Measurements from ENCODE around the gene CTXND1. TPM values are rescaled to one million over a fixed set of nuclear protein-coding genes. Genes with fewer than 3 reads are reported as not detected.

CTXND1 gene
- total and polyA plus RNA-seq, 4 donors = 0.05 to 0.21 TPM; not detected in 2

DNA sequence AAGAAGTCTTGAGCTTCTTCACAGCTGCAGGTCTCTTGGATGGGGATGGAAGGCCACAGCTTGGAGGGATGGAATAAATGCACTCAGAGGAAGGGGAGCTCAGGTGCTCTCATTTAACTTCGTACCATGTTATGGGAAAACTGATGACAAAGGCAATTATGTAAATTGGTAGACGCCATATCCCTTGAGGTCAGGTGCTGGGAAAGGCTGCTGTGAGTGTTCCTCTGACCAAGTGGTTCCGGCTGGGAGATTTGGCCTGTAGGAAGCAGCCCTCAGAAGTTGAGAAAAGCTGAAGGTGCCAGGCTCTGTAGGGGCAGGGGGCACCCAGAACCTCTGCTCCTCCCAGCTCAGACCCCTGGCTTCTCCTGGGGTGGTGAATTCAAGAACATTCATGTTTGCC lies 52.1 kb downstream of the CTXND1 start:
- no peak overlapping the region for H3K4me3 ChIP-seq (ENCODE audit: low read length in 2 of 2)
- no peak overlapping the region for H3K27ac ChIP-seq (ENCODE audit: low read depth in 1 of 2, low read length in 2 of 2)
- WGBS, 2 donors = 55 to 88% methylated on average over 3 of the region's 3 CpGs
- H3K4me1 ChIP-seq (ENCODE audit: control insufficient read depth in 1 of 2, insufficient read depth in 2 of 2, low read length in 2 of 2) = no peaks in the 10 kb centered on the region
- H3K36me3 ChIP-seq (ENCODE audit: control insufficient read depth in 1 of 2, insufficient read depth in 2 of 2, low read length in 1 of 2) = no peaks in the 10 kb centered on the region
- no peaks in the 10 kb centered on the region for H3K27me3 ChIP-seq (ENCODE audit: control insufficient read depth in 1 of 2, insufficient read depth in 2 of 2, low read length in 1 of 2)
- intact Hi-C loops (cut with DNase I) = no loop called here
- no peak for ATAC-seq (ENCODE audit: low FRiP score)
- DNase-seq = no peak
- H3K9me3 ChIP-seq (ENCODE audit: control insufficient read depth, low read length) = no peaks in the 10 kb centered on the region

DNA sequence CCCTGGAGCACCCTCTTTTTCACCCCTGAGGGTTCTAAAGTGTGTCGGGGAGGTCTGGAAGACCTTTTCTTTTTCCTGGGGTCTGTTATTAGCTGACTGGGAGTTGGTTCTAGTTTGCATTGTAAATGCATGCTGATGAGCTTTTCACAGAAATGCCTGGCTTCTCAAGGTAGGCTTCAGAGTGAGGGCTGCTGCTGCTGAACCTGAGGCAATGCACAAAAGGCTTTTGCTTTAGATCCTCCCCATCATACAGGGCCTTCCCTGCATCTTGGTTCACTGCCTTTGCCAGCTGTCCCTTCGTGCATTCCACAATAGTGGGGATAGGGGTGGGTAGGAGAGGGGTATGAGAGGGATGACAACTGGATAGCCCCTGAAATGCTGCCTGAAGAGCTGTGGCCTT lies 52.6 kb downstream of the CTXND1 start:
- WGBS, 2 donors = 33 to 43% methylated on average over 2 of the region's 2 CpGs
- Histone ChIP-seq H3K27ac (ENCODE audit: low read depth in 1 of 2, low read length in 2 of 2) (no peak overlapping the region), H3K4me1 (ENCODE audit: control insufficient read depth in 1 of 2, insufficient read depth in 2 of 2, low read length in 2 of 2) (no peaks in the 10 kb centered on the region), H3K27me3 (ENCODE audit: control insufficient read depth in 1 of 2, insufficient read depth in 2 of 2, low read length in 1 of 2) (no peaks in the 10 kb centered on the region), H3K36me3 (ENCODE audit: control insufficient read depth in 1 of 2, insufficient read depth in 2 of 2, low read length in 1 of 2) (no peaks in the 10 kb centered on the region), H3K9me3 (ENCODE audit: control insufficient read depth, low read length) (no peaks in the 10 kb centered on the region), H3K4me3 (ENCODE audit: low read length in 2 of 2) (no peak overlapping the region)
- intact Hi-C loops (cut with DNase I) = no loop called here
- DNase-seq (no peak), ATAC-seq (ENCODE audit: low FRiP score) (no peak)

DNA sequence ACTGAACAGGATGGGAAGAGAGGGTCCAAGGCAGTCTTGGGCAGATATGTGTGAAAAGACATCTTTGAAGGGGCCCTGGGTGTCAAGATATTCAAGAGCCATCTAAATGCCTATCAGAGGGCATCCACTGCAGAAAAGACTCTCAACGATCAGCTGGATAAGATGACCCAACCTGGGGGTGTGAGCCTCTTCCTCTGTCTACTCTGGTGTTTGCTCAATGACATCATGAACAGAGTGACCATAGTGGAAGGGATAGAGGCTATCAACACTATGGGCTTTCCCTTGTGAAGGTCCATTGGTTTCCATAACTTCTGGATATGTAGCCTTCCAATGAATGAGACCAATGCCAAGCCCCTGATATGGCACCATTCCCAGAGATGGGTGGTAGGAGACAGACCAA lies 57.1 kb downstream of the CTXND1 start:
- 78 to 80% methylated on average over 1 of the region's 1 CpG for WGBS, 2 donors
- intact Hi-C loops (cut with DNase I) = no loop called here

DNA sequence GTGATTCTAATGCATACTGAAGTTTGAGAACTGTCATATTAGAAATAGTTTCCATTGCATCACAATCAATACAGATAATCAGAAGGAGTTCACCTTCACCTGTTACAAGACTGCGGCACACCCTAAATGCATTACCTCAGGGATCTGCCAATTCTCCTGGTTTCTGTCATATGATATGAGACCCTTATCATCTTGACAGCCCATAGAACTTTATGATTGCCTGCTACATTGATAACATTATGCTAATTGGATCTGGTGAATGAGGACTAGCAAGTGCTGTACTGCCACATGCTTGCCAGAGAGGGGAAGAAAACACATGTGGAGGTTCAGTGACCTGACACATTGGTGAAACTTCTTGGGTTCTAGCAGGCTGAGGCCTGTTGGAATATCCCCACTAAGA lies 57.8 kb downstream of the CTXND1 start:
- no peak overlapping the region for H3K27ac ChIP-seq (ENCODE audit: low read depth in 1 of 2, low read length in 2 of 2)
- WGBS, 2 donors = 97 to 98% methylated on average over 1 of the region's 1 CpG
- no peak for ATAC-seq (ENCODE audit: low FRiP score)
- H3K9me3 ChIP-seq (ENCODE audit: control insufficient read depth, low read length) = no peaks in the 10 kb centered on the region
- H3K27me3 ChIP-seq (ENCODE audit: control insufficient read depth in 1 of 2, insufficient read depth in 2 of 2, low read length in 1 of 2) = no peaks in the 10 kb centered on the region
- no peaks in the 10 kb centered on the region for H3K36me3 ChIP-seq (ENCODE audit: control insufficient read depth in 1 of 2, insufficient read depth in 2 of 2, low read length in 1 of 2)
- DNase-seq = no peak
- intact Hi-C loops (cut with DNase I) = no loop called here
- H3K4me1 ChIP-seq (ENCODE audit: control insufficient read depth in 1 of 2, insufficient read depth in 2 of 2, low read length in 2 of 2) = no peaks in the 10 kb centered on the region
- H3K4me3 ChIP-seq (ENCODE audit: low read length in 2 of 2) = no peak overlapping the region

More for the DNA sequence above, 57.1 kb downstream of the CTXND1 start:
- ATAC-seq (ENCODE audit: low FRiP score) (no peak), DNase-seq (no peak)
- H3K4me1 ChIP-seq (ENCODE audit: control insufficient read depth in 1 of 2, insufficient read depth in 2 of 2, low read length in 2 of 2) = no peaks in the 10 kb centered on the region
- no peak overlapping the region for H3K27ac ChIP-seq (ENCODE audit: low read depth in 1 of 2, low read length in 2 of 2)
- no peaks in the 10 kb centered on the region for H3K27me3 ChIP-seq (ENCODE audit: control insufficient read depth in 1 of 2, insufficient read depth in 2 of 2, low read length in 1 of 2)
- H3K36me3 ChIP-seq (ENCODE audit: control insufficient read depth in 1 of 2, insufficient read depth in 2 of 2, low read length in 1 of 2) = no peaks in the 10 kb centered on the region
- no peaks in the 10 kb centered on the region for H3K9me3 ChIP-seq (ENCODE audit: control insufficient read depth, low read length)
- no peak overlapping the region for H3K4me3 ChIP-seq (ENCODE audit: low read length in 2 of 2)

DNA sequence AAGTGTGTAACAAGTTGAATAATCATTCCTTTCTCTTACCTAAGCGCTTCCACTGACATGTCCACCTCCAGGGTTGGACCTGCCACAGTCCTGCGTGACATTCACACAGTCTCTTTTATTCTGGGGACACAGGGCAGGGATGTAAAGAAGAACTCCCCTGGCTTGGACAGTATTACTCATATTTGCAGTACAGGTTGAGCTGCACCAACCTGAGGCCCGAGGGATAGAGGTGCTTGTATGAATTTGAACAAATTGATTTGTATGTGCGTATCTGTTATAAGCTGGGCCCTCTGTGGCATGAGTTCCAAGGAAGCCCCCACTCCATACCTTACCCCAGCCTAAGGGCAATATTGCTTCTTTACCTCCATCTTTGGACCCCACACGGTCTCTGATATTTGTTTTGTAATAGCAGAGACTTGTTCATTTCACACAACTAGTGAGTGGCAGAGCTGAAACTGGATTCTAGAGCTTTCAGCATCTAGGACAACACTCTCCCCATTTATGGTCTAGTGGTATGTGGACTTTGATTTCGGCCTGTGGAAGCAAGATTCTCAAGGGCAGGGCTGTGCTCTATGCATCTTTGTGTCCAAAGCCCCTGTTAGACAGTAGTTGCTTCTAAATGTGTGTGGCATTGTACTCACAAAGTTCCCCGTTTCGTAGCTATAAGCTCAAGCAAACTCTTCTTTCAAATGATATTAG lies 60.0 kb downstream of the CTXND1 start:
- Histone ChIP-seq H3K4me3 (ENCODE audit: low read length in 2 of 2) (no peak overlapping the region), H3K9me3 (ENCODE audit: control insufficient read depth, low read length) (no peaks in the 10 kb centered on the region), H3K27me3 (ENCODE audit: control insufficient read depth in 1 of 2, insufficient read depth in 2 of 2, low read length in 1 of 2) (no peaks in the 10 kb centered on the region), H3K36me3 (ENCODE audit: control insufficient read depth in 1 of 2, insufficient read depth in 2 of 2, low read length in 1 of 2) (peaks cover 0 to 1% of the 10 kb centered on the region in 2 donors), H3K27ac (ENCODE audit: low read depth in 1 of 2, low read length in 2 of 2) (no peak overlapping the region), H3K4me1 (ENCODE audit: control insufficient read depth in 1 of 2, insufficient read depth in 2 of 2, low read length in 2 of 2) (no peaks in the 10 kb centered on the region)
- DNase-seq = no peak
- WGBS, 2 donors = 92 to 94% methylated on average over 8 of the region's 8 CpGs
- intact Hi-C loops (cut with DNase I) = no loop called here
- ATAC-seq (ENCODE audit: low FRiP score) = no peak

DNA sequence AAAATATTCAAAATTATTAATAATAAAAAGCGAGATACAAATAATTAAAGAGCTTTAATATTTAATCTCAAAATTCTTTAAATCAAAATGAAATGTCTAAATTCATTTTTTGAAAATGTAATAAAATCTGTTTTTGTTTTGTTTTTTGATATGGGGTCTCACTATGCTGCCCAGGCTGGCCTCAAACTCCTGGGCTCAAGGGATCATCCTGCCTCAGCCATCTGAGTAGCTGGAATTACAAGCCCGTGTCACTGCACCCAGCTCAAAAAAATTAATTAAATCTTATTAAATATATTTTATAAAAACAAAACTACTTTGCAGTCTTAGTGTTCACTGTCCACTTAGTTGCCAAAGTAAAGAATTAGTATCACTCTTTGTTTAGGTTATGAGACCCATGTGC lies 60.8 kb downstream of the CTXND1 start:
- DNase-seq (no peak), ATAC-seq (ENCODE audit: low FRiP score) (no peak)
- H3K9me3 ChIP-seq (ENCODE audit: control insufficient read depth, low read length) = no peaks in the 10 kb centered on the region
- WGBS, 2 donors = 82 to 92% methylated on average over 2 of the region's 2 CpGs
- no peak overlapping the region for H3K27ac ChIP-seq (ENCODE audit: low read depth in 1 of 2, low read length in 2 of 2)
- H3K27me3 ChIP-seq (ENCODE audit: control insufficient read depth in 1 of 2, insufficient read depth in 2 of 2, low read length in 1 of 2) = no peaks in the 10 kb centered on the region
- intact Hi-C loops (cut with DNase I) = no loop called here
- H3K4me1 ChIP-seq (ENCODE audit: control insufficient read depth in 1 of 2, insufficient read depth in 2 of 2, low read length in 2 of 2) = no peaks in the 10 kb centered on the region
- H3K36me3 ChIP-seq (ENCODE audit: control insufficient read depth in 1 of 2, insufficient read depth in 2 of 2, low read length in 1 of 2) = peaks cover 2 to 4% of the 10 kb centered on the region in 2 donors
- no peak overlapping the region for H3K4me3 ChIP-seq (ENCODE audit: low read length in 2 of 2)

DNA sequence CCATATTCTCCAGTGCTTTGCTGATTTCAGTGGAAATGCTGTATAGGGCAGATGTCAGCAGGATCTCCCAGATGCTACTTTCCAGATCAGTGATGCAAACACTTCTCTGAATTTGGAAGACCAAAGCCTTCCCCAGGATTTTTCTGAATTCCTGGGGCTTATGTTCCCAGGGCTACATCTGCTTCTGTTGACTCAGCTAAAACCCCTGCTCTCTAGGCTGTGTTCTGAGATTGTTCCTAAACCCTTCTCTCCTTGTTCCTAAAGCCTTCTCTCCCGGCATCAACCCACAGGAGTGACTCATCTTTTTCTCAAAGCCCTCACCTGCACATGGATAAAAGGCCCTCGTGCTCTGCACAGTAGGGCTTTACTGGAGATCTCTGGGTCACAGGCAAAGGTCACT lies 63.8 kb downstream of the CTXND1 start:
- H3K36me3 ChIP-seq (ENCODE audit: control insufficient read depth in 1 of 2, insufficient read depth in 2 of 2, low read length in 1 of 2) = peaks cover 2 to 4% of the 10 kb centered on the region in 2 donors
- no peak overlapping the region for H3K4me3 ChIP-seq (ENCODE audit: low read length in 2 of 2)
- intact Hi-C loops (cut with DNase I) = no loop called here
- no peaks in the 10 kb centered on the region for H3K9me3 ChIP-seq (ENCODE audit: control insufficient read depth, low read length)
- no peaks in the 10 kb centered on the region for H3K27me3 ChIP-seq (ENCODE audit: control insufficient read depth in 1 of 2, insufficient read depth in 2 of 2, low read length in 1 of 2)
- H3K4me1 ChIP-seq (ENCODE audit: control insufficient read depth in 1 of 2, insufficient read depth in 2 of 2, low read length in 2 of 2) = no peaks in the 10 kb centered on the region
- ATAC-seq (ENCODE audit: low FRiP score) (no peak), DNase-seq (no peak)
- H3K27ac ChIP-seq (ENCODE audit: low read depth in 1 of 2, low read length in 2 of 2) = no peak overlapping the region
- WGBS, 2 donors = 68 to 73% methylated on average over 2 of the region's 2 CpGs

DNA sequence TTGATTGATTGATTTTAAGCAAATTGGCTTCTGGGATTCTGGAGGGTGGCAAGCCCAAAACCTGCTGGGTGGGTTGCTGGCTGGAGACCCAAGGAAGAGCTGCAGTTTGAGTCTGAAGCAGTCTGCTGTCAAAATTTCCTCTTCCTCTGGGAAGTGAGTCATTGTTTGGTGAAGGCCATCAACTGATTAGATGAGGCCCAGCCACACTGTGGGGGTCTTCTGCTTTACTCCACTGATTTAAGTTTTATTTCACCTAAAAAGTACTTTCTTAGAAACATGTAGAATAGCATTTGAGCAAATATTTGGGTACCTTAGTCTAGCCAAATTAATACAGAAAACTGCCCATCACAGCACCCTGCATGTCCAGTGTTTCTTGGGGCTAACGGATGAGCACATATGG lies 65.4 kb downstream of the CTXND1 start:
- Histone ChIP-seq H3K27ac (ENCODE audit: low read depth in 1 of 2, low read length in 2 of 2) (no peak overlapping the region), H3K27me3 (ENCODE audit: control insufficient read depth in 1 of 2, insufficient read depth in 2 of 2, low read length in 1 of 2) (no peaks in the 10 kb centered on the region), H3K9me3 (ENCODE audit: control insufficient read depth, low read length) (no peaks in the 10 kb centered on the region), H3K4me3 (ENCODE audit: low read length in 2 of 2) (no peak overlapping the region), H3K4me1 (ENCODE audit: control insufficient read depth in 1 of 2, insufficient read depth in 2 of 2, low read length in 2 of 2) (peaks cover 5 to 6% of the 10 kb centered on the region in 2 donors), H3K36me3 (ENCODE audit: control insufficient read depth in 1 of 2, insufficient read depth in 2 of 2, low read length in 1 of 2) (peaks cover 2 to 4% of the 10 kb centered on the region in 2 donors)
- intact Hi-C loops (cut with DNase I) = no loop called here
- WGBS, 2 donors = 99 to 100% methylated on average over 1 of the region's 1 CpG
- ATAC-seq (ENCODE audit: low FRiP score) = no peak
- DNase-seq = no peak

DNA sequence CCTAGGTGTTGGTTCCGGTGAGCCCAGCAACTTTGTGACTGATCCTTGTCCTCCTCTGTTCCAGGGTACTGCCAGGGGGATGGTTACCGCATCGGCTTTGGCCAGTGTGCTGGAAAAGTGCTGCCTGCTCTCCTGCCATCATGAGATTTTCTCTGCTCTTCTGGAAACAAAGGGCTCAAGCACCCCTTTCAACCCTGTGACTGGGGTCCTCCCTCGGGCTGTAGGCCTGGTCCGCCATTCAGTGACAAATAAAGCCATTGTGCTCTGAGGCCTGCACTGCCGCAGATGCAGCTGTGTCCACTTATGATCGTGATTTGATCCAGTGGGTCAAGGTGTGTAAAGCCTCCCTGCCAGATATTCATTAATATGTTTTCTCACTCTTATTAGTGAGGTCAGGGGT lies 65.9 kb downstream of the CTXND1 start:
- DNase-seq = no peak
- H3K9me3 ChIP-seq (ENCODE audit: control insufficient read depth, low read length) = no peaks in the 10 kb centered on the region
- H3K36me3 ChIP-seq (ENCODE audit: control insufficient read depth in 1 of 2, insufficient read depth in 2 of 2, low read length in 1 of 2) = peaks cover 2 to 4% of the 10 kb centered on the region in 2 donors
- H3K4me3 ChIP-seq (ENCODE audit: low read length in 2 of 2) = no peak overlapping the region
- no peak overlapping the region for H3K27ac ChIP-seq (ENCODE audit: low read depth in 1 of 2, low read length in 2 of 2)
- intact Hi-C loops (cut with DNase I) = no loop called here
- peaks cover 5 to 6% of the 10 kb centered on the region in 2 donors for H3K4me1 ChIP-seq (ENCODE audit: control insufficient read depth in 1 of 2, insufficient read depth in 2 of 2, low read length in 2 of 2)
- WGBS, 2 donors = 94 to 97% methylated on average over 7 of the region's 7 CpGs
- no peak for ATAC-seq (ENCODE audit: low FRiP score)
- H3K27me3 ChIP-seq (ENCODE audit: control insufficient read depth in 1 of 2, insufficient read depth in 2 of 2, low read length in 1 of 2) = no peaks in the 10 kb centered on the region

All from aorta (tissue), 5 donors.